ENCODE measurements around the gene OR5K3.

The OR5K3 gene

DNA sequence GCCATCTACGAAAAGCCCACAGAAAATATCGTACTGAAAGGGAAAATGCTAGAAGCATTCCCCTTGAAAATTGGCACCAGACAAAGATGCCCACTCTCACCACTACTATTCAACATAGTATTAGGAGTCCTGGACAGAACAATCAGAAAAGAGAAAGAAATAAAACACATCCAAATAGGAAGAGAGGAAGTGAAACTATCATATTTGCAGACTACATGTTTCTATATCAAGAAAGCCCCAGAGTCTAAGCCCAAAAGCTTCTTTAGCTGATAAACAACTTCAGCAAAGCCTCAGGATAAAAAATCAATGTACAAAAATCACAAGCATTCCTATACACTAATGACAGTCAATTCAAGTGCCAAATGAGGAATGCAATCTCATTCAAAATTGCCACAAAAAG, 15.6 kb downstream of the OR5K3 start:
- DNase-seq (ENCODE audit: low read depth in 1 of 2, low spot score in 1 of 2): no peak
- no peaks in the 10 kb centered on the region for H3K27me3 ChIP-seq (ENCODE audit: insufficient read depth, poor library complexity, severe bottlenecking)
- TF ChIP-seq POLR2AphosphoS5 (IDR thresholded peaks at IDR 0.05; ENCODE audit: low read depth): no peak
- TF ChIP-seq, protein P1, sequence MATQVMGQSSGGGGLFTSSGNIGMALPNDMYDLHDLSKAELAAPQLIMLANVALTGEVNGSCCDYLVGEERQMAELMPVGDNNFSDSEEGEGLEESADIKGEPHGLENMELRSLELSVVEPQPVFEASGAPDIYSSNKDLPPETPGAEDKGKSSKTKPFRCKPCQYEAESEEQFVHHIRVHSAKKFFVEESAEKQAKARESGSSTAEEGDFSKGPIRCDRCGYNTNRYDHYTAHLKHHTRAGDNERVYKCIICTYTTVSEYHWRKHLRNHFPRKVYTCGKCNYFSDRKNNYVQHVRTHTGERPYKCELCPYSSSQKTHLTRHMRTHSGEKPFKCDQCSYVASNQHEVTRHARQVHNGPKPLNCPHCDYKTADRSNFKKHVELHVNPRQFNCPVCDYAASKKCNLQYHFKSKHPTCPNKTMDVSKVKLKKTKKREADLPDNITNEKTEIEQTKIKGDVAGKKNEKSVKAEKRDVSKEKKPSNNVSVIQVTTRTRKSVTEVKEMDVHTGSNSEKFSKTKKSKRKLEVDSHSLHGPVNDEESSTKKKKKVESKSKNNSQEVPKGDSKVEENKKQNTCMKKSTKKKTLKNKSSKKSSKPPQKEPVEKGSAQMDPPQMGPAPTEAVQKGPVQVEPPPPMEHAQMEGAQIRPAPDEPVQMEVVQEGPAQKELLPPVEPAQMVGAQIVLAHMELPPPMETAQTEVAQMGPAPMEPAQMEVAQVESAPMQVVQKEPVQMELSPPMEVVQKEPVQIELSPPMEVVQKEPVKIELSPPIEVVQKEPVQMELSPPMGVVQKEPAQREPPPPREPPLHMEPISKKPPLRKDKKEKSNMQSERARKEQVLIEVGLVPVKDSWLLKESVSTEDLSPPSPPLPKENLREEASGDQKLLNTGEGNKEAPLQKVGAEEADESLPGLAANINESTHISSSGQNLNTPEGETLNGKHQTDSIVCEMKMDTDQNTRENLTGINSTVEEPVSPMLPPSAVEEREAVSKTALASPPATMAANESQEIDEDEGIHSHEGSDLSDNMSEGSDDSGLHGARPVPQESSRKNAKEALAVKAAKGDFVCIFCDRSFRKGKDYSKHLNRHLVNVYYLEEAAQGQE (IDR thresholded peaks at IDR 0.05; ENCODE audit: insufficient replicate concordance, low read depth): no peak
- no peak for TF ChIP-seq GABPA (IDR thresholded peaks at IDR 0.05; ENCODE audit: low read depth)
- TF ChIP-seq SPI1 (IDR thresholded peaks at IDR 0.05; ENCODE audit: borderline replicate concordance, low read depth): no peak
- TF ChIP-seq, protein P2, sequence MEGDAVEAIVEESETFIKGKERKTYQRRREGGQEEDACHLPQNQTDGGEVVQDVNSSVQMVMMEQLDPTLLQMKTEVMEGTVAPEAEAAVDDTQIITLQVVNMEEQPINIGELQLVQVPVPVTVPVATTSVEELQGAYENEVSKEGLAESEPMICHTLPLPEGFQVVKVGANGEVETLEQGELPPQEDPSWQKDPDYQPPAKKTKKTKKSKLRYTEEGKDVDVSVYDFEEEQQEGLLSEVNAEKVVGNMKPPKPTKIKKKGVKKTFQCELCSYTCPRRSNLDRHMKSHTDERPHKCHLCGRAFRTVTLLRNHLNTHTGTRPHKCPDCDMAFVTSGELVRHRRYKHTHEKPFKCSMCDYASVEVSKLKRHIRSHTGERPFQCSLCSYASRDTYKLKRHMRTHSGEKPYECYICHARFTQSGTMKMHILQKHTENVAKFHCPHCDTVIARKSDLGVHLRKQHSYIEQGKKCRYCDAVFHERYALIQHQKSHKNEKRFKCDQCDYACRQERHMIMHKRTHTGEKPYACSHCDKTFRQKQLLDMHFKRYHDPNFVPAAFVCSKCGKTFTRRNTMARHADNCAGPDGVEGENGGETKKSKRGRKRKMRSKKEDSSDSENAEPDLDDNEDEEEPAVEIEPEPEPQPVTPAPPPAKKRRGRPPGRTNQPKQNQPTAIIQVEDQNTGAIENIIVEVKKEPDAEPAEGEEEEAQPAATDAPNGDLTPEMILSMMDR (IDR thresholded peaks at IDR 0.05; ENCODE audit: insufficient read depth, low read length): no peak
- H3K4me3 ChIP-seq (replicated peaks; ENCODE audit: insufficient read depth, low read length): no peak overlapping the region
- H3K27ac ChIP-seq (replicated peaks): no peak overlapping the region

DNA sequence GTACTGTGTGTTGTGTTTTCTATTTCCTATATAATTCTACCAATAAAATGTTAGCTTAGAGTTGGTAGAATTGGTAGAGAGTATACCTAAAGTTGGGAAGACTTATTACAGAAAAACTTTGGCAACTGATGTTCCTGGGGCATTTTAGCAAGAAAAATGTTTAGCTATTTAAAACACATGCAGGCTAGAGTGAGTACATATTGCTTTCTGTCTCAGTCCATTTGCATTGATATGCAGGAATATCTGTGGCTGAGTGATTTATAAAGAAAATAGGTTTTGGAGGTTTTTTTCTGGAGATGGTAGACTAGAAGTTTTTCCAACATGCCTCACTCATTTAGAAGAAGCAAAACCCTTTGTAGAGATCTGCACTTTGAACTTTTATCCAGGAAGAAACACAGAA, 42.1 kb downstream of the OR5K3 start:
- TF ChIP-seq SPI1 (IDR thresholded peaks at IDR 0.05; ENCODE audit: borderline replicate concordance, low read depth) (no peak), GABPA (IDR thresholded peaks at IDR 0.05; ENCODE audit: low read depth) (no peak), POLR2AphosphoS5 (IDR thresholded peaks at IDR 0.05; ENCODE audit: low read depth) (no peak)
- TF ChIP-seq, protein P1 (IDR thresholded peaks at IDR 0.05; ENCODE audit: insufficient replicate concordance, low read depth): no peak
- TF ChIP-seq, protein P2 (IDR thresholded peaks at IDR 0.05; ENCODE audit: insufficient read depth, low read length): no peak
- no peak for DNase-seq (ENCODE audit: low read depth in 1 of 2, low spot score in 1 of 2)
- H3K27me3 ChIP-seq (ENCODE audit: insufficient read depth, poor library complexity, severe bottlenecking): no peaks in the 10 kb centered on the region
- H3K4me3 ChIP-seq (replicated peaks; ENCODE audit: insufficient read depth, low read length): no peak overlapping the region
- H3K27ac ChIP-seq (replicated peaks): no peak overlapping the region

DNA sequence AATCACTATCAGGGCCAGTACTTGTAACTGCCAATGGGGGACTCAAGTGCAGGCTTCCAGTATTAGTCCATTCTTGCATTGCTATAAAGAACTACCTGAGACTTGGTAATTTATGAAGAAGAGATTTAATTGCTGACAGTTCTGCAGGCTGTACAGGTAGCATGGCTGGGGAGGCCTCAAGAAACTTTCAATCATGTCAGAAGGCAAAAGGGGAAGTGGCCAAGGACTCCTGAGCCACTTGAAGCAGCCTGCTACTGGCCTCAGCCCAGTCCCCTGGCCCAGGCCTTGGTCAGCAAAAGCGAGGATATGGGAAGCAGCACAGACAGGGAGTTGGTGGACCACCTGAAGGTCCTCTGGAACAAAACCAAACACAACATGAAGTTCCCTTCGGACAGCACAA, 43.3 kb downstream of the OR5K3 start:
- Histone ChIP-seq H3K27me3 (ENCODE audit: insufficient read depth, poor library complexity, severe bottlenecking) (no peaks in the 10 kb centered on the region), H3K4me3 (replicated peaks; ENCODE audit: insufficient read depth, low read length) (no peak overlapping the region), H3K27ac (replicated peaks) (no peak overlapping the region)
- TF ChIP-seq SPI1 (IDR thresholded peaks at IDR 0.05; ENCODE audit: borderline replicate concordance, low read depth) (peak; percentile 85), POLR2AphosphoS5 (IDR thresholded peaks at IDR 0.05; ENCODE audit: low read depth) (no peak), GABPA (IDR thresholded peaks at IDR 0.05; ENCODE audit: low read depth) (no peak)
- TF ChIP-seq, protein P1 (IDR thresholded peaks at IDR 0.05; ENCODE audit: insufficient replicate concordance, low read depth): no peak
- TF ChIP-seq, protein P2 (IDR thresholded peaks at IDR 0.05; ENCODE audit: insufficient read depth, low read length): no peak
- no peak for DNase-seq (ENCODE audit: low read depth in 1 of 2, low spot score in 1 of 2)

All from HL-60 (cell line).